HepG2 (cell line): ENCODE measurements around the gene COL9A3. TPM values are rescaled to one million over a fixed set of nuclear protein-coding genes. Genes with fewer than 3 reads are reported as not detected.

Experiments
- ATAC-seq: fragments of 200-7000 bp; cut with Tn5 transposase; 3 replicates; pipeline ENCODE4 v1.9.1; 2020; ENCODE audit warnings: mild to moderate bottlenecking, moderate library complexity
- BruUV-seq: library from RNA; stranded (reverse); fragments of 400-500 nt; replicated peaks from 2 replicates; lab custom pipeline; 2021; lab: Mats Ljungman, UMichigan
- CTCF ChIA-PET: fragments of 300-600 bp; formaldehyde crosslinking; extraction: SDS; loops from one replicate; lab custom pipeline; 2021; ENCODE audit warnings: low total read pairs, inconsistent platforms, low intra/inter-chr PET ratio; lab: Yijun Ruan, JAX
- POLR2A ChIA-PET: fragments of 350-600 bp; sonication (Branson Sonifier 250); formaldehyde crosslinking; loops from one replicate; lab custom pipeline; 2020; ENCODE audit warnings: antibody characterized with exemption, inconsistent platforms; lab: Yijun Ruan, JAX
- DNase-seq: peaks from one replicate; pipeline ENCODE4 v3.0.0-alpha.2; 2015; ENCODE audit warnings: low spot score
- FAIRE-seq: peaks from 3 replicates; lab custom pipeline; 2011; peaks lifted over from hg19 to GRCh38; lab: Jason Lieb, UNC
- H2AFZ ChIP-seq: one replicate; pipeline ENCODE4 v1.6.1; 2011; ENCODE audit warnings: low read length, inconsistent platforms
- H3K27ac ChIP-seq: fragments of 300-600 bp; 3 replicates; pipeline ENCODE4 v1.8.0; 2011; ENCODE audit warnings: mixed run types, mild to moderate bottlenecking, mixed read lengths, low read length, inconsistent platforms; ENCODE audit not compliant: insufficient read depth; ENCODE audit errors: extremely low read length
- H3K27me3 ChIP-seq, 2 experiments: fragments of 200-600 bp in 1 of 2; 2 replicates in 1 of 2; 3 replicates in 1 of 2; pipeline versions ENCODE4 v1.6.0 to v1.8.0; 2011; ENCODE audit warnings: low read length in 2 of 2, mild to moderate bottlenecking in 2 of 2, moderate library complexity in 2 of 2, inconsistent platforms in 1 of 2; ENCODE audit not compliant: insufficient read depth in 2 of 2, control insufficient read depth in 1 of 2
- H3K36me3 ChIP-seq, 2 experiments: fragments of 200-600 bp in 1 of 2; replicated peaks in 1 of 2; 2 replicates in 1 of 2; 3 replicates in 1 of 2; pipeline versions ENCODE4 v1.5.1 to v1.8.0; 2011; ENCODE audit warnings: low read length in 2 of 2, inconsistent platforms in 1 of 2; ENCODE audit not compliant: insufficient read depth in 2 of 2, control insufficient read depth in 1 of 2
- H3K4me1 ChIP-seq: 2 replicates; pipeline ENCODE4 v1.5.1; 2012; ENCODE audit warnings: low read length, inconsistent platforms; ENCODE audit not compliant: insufficient read depth
- H3K4me2 ChIP-seq: 2 replicates; pipeline ENCODE4 v1.6.0; 2011; ENCODE audit warnings: low read depth, low read length, inconsistent platforms
- H3K4me3 ChIP-seq, 3 experiments: fragments of 200-600 bp in 1 of 3; sonication (generic), shearing (Covaris generic) in 1 of 3; replicated peaks in 1 of 3; 2 replicates each; pipeline ENCODE4 v1.5.1; 2011 to 2016; ENCODE audit warnings: low read length in 3 of 3, inconsistent platforms in 2 of 3, low read depth in 2 of 3, mild to moderate bottlenecking in 2 of 3, control low read depth in 1 of 3, mixed read lengths in 1 of 3; ENCODE audit not compliant: insufficient read depth in 1 of 3
- H3K79me2 ChIP-seq: one replicate; pipeline ENCODE4 v1.6.1; 2011; ENCODE audit warnings: low read length, inconsistent platforms; ENCODE audit not compliant: insufficient read depth
- H3K9ac ChIP-seq: 2 replicates; pipeline ENCODE4 v1.6.0; 2011; ENCODE audit warnings: mild to moderate bottlenecking, low read depth, low read length, inconsistent platforms; ENCODE audit not compliant: insufficient read depth
- H3K9me3 ChIP-seq: 2 replicates; pipeline ENCODE4 v1.5.1; 2012; ENCODE audit warnings: mild to moderate bottlenecking, low read length
- H4K20me1 ChIP-seq: 2 replicates; pipeline ENCODE4 v1.6.0; 2011; ENCODE audit warnings: inconsistent platforms, mild to moderate bottlenecking, low read length, moderate library complexity; ENCODE audit not compliant: insufficient read depth
- BCL3 ChIP-seq: sonication (generic); formaldehyde crosslinking; IDR thresholded peaks from 2 replicates; pipeline ENCODE4 v1.5.1; 2020; ENCODE audit warnings: mild to moderate bottlenecking, missing genetic modification reagents, moderate library complexity
- CERS6 ChIP-seq: sonication (generic); formaldehyde crosslinking; IDR thresholded peaks from 2 replicates; pipeline ENCODE4 v1.5.0; 2020; ENCODE audit warnings: missing genetic modification reagents
- HNRNPL ChIP-seq: fragments of 200-400 bp; formaldehyde crosslinking; IDR thresholded peaks from 2 replicates; pipeline ENCODE4 v1.6.1; 2017; ENCODE audit warnings: mild to moderate bottlenecking, low read depth, low read length
- IKZF1 ChIP-seq: fragments of 450-650 bp; IDR thresholded peaks from 2 replicates; pipeline ENCODE4 v1.7.1; 2016
- SKIL ChIP-seq: sonication (generic); formaldehyde crosslinking; IDR thresholded peaks from 2 replicates; pipeline ENCODE4 v1.8.0; 2022; ENCODE audit warnings: missing genetic modification reagents, mild to moderate bottlenecking, moderate library complexity, borderline replicate concordance
- SRF ChIP-seq: IDR thresholded peaks from 2 replicates; pipeline ENCODE4 v1.6.1; 2011; ENCODE audit warnings: mild to moderate bottlenecking, low read depth, low read length, moderate library complexity
- TOPORS ChIP-seq: sonication (generic); formaldehyde crosslinking; IDR thresholded peaks from 2 replicates; pipeline ENCODE4 v1.8.0; 2023; ENCODE audit warnings: mild to moderate bottlenecking, missing genetic modification reagents
- ZBTB38 ChIP-seq: sonication (generic); formaldehyde crosslinking; IDR thresholded peaks from 2 replicates; pipeline ENCODE4 v1.5.1; 2020; ENCODE audit warnings: mild to moderate bottlenecking, missing genetic modification reagents
- ZFP82 ChIP-seq: sonication (generic); formaldehyde crosslinking; IDR thresholded peaks from 2 replicates; pipeline ENCODE4 v1.5.1; 2020; ENCODE audit warnings: mild to moderate bottlenecking, missing genetic modification reagents, borderline replicate concordance
- ZNF253 ChIP-seq: sonication (generic); formaldehyde crosslinking; IDR thresholded peaks from 2 replicates; pipeline ENCODE4 v1.8.0; 2022; ENCODE audit warnings: mild to moderate bottlenecking, missing genetic modification reagents, borderline replicate concordance
- ZNF646 ChIP-seq: sonication (generic); formaldehyde crosslinking; IDR thresholded peaks from 2 replicates; pipeline ENCODE4 v1.9.0; 2021; ENCODE audit warnings: mild to moderate bottlenecking, missing genetic modification reagents
- WGBS: methylation state at CpG from one replicate; pipeline ENCODE4 v1.1.6; 2017; ENCODE audit warnings: low lambda C conversion rate; 5-methylcytosine and 5-hydroxymethylcytosine counted together
- in situ Hi-C: cut with HindIII; loops from 2 replicates; pipeline ENCODE4 v1.10.0; 2017; ENCODE audit warnings: low pct_unique_long_range_greater_than_20kb; ENCODE audit not compliant: extremely low pct_ligation_motif_present
- intact Hi-C: fragments of 100-400 bp; cut with micrococcal nuclease; formaldehyde crosslinking; loops from one replicate; pipeline ENCODE4 v1.10.0; 2022; ENCODE audit not compliant: unreplicated experiment
- polyA plus RNA-seq, 8 experiments: library from polyadenylated mRNA; depleted of rRNA in 3 of 8; stranded (reverse) in 7 of 8; unstranded in 1 of 8; fragments of >200 nt; fragmentation: Illumina TruSeq in 4 of 8; extraction: Trizol in 4 of 8; gene quantifications; 2 replicates each; pipeline versions ENCODE4 v1.2.1 to v1.2.3, GENCODE V29; 2011 to 2016; ENCODE audit warnings: low read depth in 4 of 8, missing spikeins in 1 of 8, mixed read lengths in 1 of 8; ENCODE audit not compliant: insufficient read depth in 1 of 8
- total RNA-seq, 5 experiments: library from RNA; depleted of rRNA; stranded (reverse); fragments of >200 nt; fragmentation: Illumina TruSeq; extraction: Trizol; gene quantifications; 2 replicates each; pipeline ENCODE4 v1.2.3, GENCODE V29; 2016; ENCODE audit warnings: low read depth in 1 of 5

The COL9A3 gene
- total and polyA plus RNA-seq, 2 of the 13 experiments (the other 11 are each of a cell fraction or from before 2014, with no cell fraction given): 155 to 204 TPM

- Histone ChIP-seq H3K4me3 (no peak overlapping the region), H3K36me3 (peaks cover 43 to 58% of the 10 kb centered on the region in 2 experiments), H2AFZ (no peak overlapping the region), H3K27me3 (no peaks in the 10 kb centered on the region), H3K27ac (peak overlapping the region; percentile 89), H4K20me1 (peaks cover 15% of the 10 kb centered on the region; the same call in 1 of the 2 replicates), H3K79me2 (peaks cover 24% of the 10 kb centered on the region), H3K9ac (0 out of 2 replicates have a peak overlapping the region, but pooled peaks have one; percentile 88), H3K9me3 (no peaks in the 10 kb centered on the region), H3K4me2 (no peak overlapping the region), H3K4me1 (peaks cover 45% of the 10 kb centered on the region)
- no peak for DNase-seq
- in situ Hi-C loops: no loop called here
- no peak for ATAC-seq
- CTCF ChIA-PET: interaction anchor here (1.0 to 2.1 kb wide), 6 partner anchors 8 to 184 kb away, joined by 3 to 25 read pairs (median 6); no protein-coding TSS in a partner anchor
- POLR2A ChIA-PET: interaction anchor here (0.9 to 6.6 kb wide), 5 partner anchors 11 to 141 kb away, joined by 3 to 110 read pairs (median 11); partner anchors contain the start of gene MRGBP
- WGBS: 96% methylated on average over 22 of the region's 23 CpGs
- FAIRE-seq: no peak
- intact Hi-C loops: loop anchor here (5.0 kb wide), 1 partner anchor 185 kb away; no protein-coding TSS in a partner anchor
- BruUV-seq: no TSS peak
- TF ChIP-seq ZNF646 (CRISPR knock-in tag) (no peak), ZBTB38 (CRISPR knock-in tag) (peak; percentile 66; the same call in 1 of the 2 replicates), SKIL (CRISPR knock-in tag) (no peak), HNRNPL (peak; percentile 87; the same call in 1 of the 2 replicates), ZNF253 (no peak), TOPORS (CRISPR knock-in tag) (no peak), SRF (no peak), ZFP82 (CRISPR knock-in tag) (0 out of 2 replicates have a peak, but pooled peaks have one; percentile 45), BCL3 (CRISPR knock-in tag) (0 out of 2 replicates have a peak, but pooled peaks have one; percentile 39), IKZF1 (no peak), CERS6 (CRISPR knock-in tag) (no peak)
Observed at GRCh38 chr20:62807444-62808210, 9.2 kb upstream of the COL9A3 start.
